Hepatocyte (in vitro differentiated cells): Measurements from ENCODE around the gene NT5C2.
"Not testable (repeated sequence)": the region's sequence is repeated elsewhere in the genome, so short reads cannot be mapped to it uniquely, and the experiment has no call there.

Experiments used
- CTCF ChIP-seq: fragments of 200-600 bp; sonication (generic); IDR thresholded peaks from 2 replicates; pipeline ENCODE4 v1.5.1; 2016; ENCODE audit warnings: antibody characterized with exemption, mild to moderate bottlenecking; ENCODE audit not compliant: poor library complexity
- EZH2 ChIP-seq: fragments of 200-600 bp; sonication (generic); IDR thresholded peaks from 2 replicates; pipeline ENCODE4 v1.6.1; 2016; ENCODE audit warnings: antibody characterized with exemption, mild to moderate bottlenecking, borderline replicate concordance
- EZH2phosphoT487 ChIP-seq: fragments of 200-600 bp; sonication (generic); IDR thresholded peaks from one replicate; pipeline ENCODE4 v1.6.1; 2018; ENCODE audit warnings: antibody characterized with exemption, mild to moderate bottlenecking, low read depth, moderate library complexity; ENCODE audit not compliant: unreplicated experiment, severe bottlenecking

GRCh38 chr10:103191198-103191597, 1.9 kb downstream of the NT5C2 start:
- not testable (repeated sequence) for TF ChIP-seq CTCF, EZH2phosphoT487, EZH2
